Measurements from ENCODE around the gene ACE2.

- no peak for TF ChIP-seq GATA3 (IDR thresholded peaks at IDR 0.05; ENCODE audit: low read depth, low read length)
- TF ChIP-seq GATA2 (IDR thresholded peaks at IDR 0.05; ENCODE audit: low read depth, low read length) = no peak
Observed at GRCh38 chrX:15524417-15524816, 76.3 kb downstream of the ACE2 start.

Measured in SH-SY5Y (cell line).